ENCODE measurements around the gene TMEM40. TPM values are rescaled to one million over a fixed set of nuclear protein-coding genes. Genes with fewer than 3 reads are reported as not detected.
"Not testable (repeated sequence)": the region's sequence is repeated elsewhere in the genome, so short reads cannot be mapped to it uniquely, and the experiment has no call there.

Gene TMEM40
- total and polyA plus RNA-seq, 9 donors, result 0.11 to 0.80 (median 0.20) TPM; not detected in 6

GRCh38 chr3:12724794-12725193, 34.3 kb downstream of the TMEM40 start:
- intact Hi-C loops (cut with DNase I), result loop anchor here in 1 of 4 donors (5.0 to 10.0 kb wide), 2 partner anchors 242 to 590 kb away; partner anchors contain the start of gene TSEN2
- 73 to 83% (median 78%) methylated on average over 4 of the region's 4 CpGs for WGBS, 3 donors

GRCh38 chr3:12723362-12723761, 35.7 kb downstream of the TMEM40 start:
- not testable (repeated sequence) for H3K4me1 ChIP-seq (ENCODE audit: insufficient read depth); H3K36me3 ChIP-seq; H3K27ac ChIP-seq; H3K9me3 ChIP-seq; H3K27me3 ChIP-seq; DNase-seq; H3K4me3 ChIP-seq
- intact Hi-C loops (cut with DNase I), result loop anchor here in 1 of 4 donors (5.0 to 10.0 kb wide), 2 partner anchors 241 to 589 kb away; partner anchors contain the start of gene TSEN2

More at GRCh38 chr3:12724794-12725193, 34.3 kb downstream of the TMEM40 start:
- H3K9me3 ChIP-seq, result no peaks in the 10 kb centered on the region
- H3K27me3 ChIP-seq, result no peaks in the 10 kb centered on the region
- no peak overlapping the region for H3K27ac ChIP-seq
- H3K4me1 ChIP-seq (ENCODE audit: insufficient read depth), result peaks cover 3% of the 10 kb centered on the region
- H3K4me3 ChIP-seq, result no peak overlapping the region
- DNase-seq, result no peak
- TF ChIP-seq POLR2A (IDR thresholded peaks at IDR 0.05) (no peak), EP300 (IDR thresholded peaks at IDR 0.05) (no peak)
- no peaks in the 10 kb centered on the region for H3K36me3 ChIP-seq

- H3K27ac ChIP-seq, result no peak overlapping the region
- H3K27me3 ChIP-seq, result no peaks in the 10 kb centered on the region
- DNase-seq, result no peak
- no peak overlapping the region for H3K4me3 ChIP-seq
- intact Hi-C loops (cut with DNase I), result loop anchor here in 1 of 4 donors (5.0 to 10.0 kb wide), 2 partner anchors 240 to 587 kb away; partner anchors contain the start of gene TSEN2
- WGBS, 3 donors, result 62 to 78% (median 69%) methylated on average over 3 of the region's 3 CpGs
- no peaks in the 10 kb centered on the region for H3K4me1 ChIP-seq (ENCODE audit: insufficient read depth)
- H3K36me3 ChIP-seq, result no peaks in the 10 kb centered on the region
- TF ChIP-seq POLR2A (IDR thresholded peaks at IDR 0.05), result no peak
- TF ChIP-seq CTCF (IDR thresholded peaks at IDR 0.05), result no peak
- TF ChIP-seq EP300 (IDR thresholded peaks at IDR 0.05), result no peak
- no peaks in the 10 kb centered on the region for H3K9me3 ChIP-seq
Observed at GRCh38 chr3:12722226-12722625, 36.8 kb downstream of the TMEM40 start.

GRCh38 chr3:12719984-12720898, 38.8 kb downstream of the TMEM40 start:
- DNase-seq, result peak; percentile 69 to 85 (median 74)
- TF ChIP-seq CTCF (IDR thresholded peaks at IDR 0.05) (peak; percentile 87 to 89 (median 87)), POLR2A (IDR thresholded peaks at IDR 0.05) (no peak), EP300 (IDR thresholded peaks at IDR 0.05) (no peak)
- Histone ChIP-seq H3K36me3 (no peaks in the 10 kb centered on the region), H3K27me3 (no peaks in the 10 kb centered on the region), H3K4me3 (peak overlapping the region; percentile 31), H3K4me1 (ENCODE audit: insufficient read depth) (no peaks in the 10 kb centered on the region), H3K9me3 (no peaks in the 10 kb centered on the region), H3K27ac (no peak overlapping the region)
- 15% methylated on average over 17 of the region's 17 CpGs for WGBS, 3 donors
- intact Hi-C loops (cut with DNase I), result loop anchor here in 2 of 4 donors (5.0 to 10.0 kb wide), 3 partner anchors 225 to 585 kb away; partner anchors contain the start of gene TSEN2 (in 1 of the 2)

GRCh38 chr3:12719541-12719940, 39.5 kb downstream of the TMEM40 start:
- Histone ChIP-seq H3K9me3 (no peaks in the 10 kb centered on the region), H3K4me3 (peak overlapping the region; percentile 31), H3K4me1 (ENCODE audit: insufficient read depth) (no peaks in the 10 kb centered on the region), H3K36me3 (no peaks in the 10 kb centered on the region), H3K27ac (no peak overlapping the region), H3K27me3 (no peaks in the 10 kb centered on the region)
- intact Hi-C loops (cut with DNase I), result loop anchor here in 1 of 4 donors (10.0 kb wide), 1 partner anchor 225 kb away; no protein-coding TSS in a partner anchor
- WGBS, 3 donors, result 20 to 29% (median 22%) methylated on average over 7 of the region's 7 CpGs
- DNase-seq, result no peak
- no peak for TF ChIP-seq POLR2A (IDR thresholded peaks at IDR 0.05)
- no peak for TF ChIP-seq CTCF (IDR thresholded peaks at IDR 0.05)
- TF ChIP-seq EP300 (IDR thresholded peaks at IDR 0.05), result no peak
